ENCODE results near the gene TRPM7.

GRCh38 chr15:50593761-50594160, 92.8 kb downstream of the TRPM7 start:
- no peak for TF ChIP-seq CTCF (IDR thresholded peaks at IDR 0.05; ENCODE audit: low read depth, low read length)
- no peak for TF ChIP-seq POLR2A (IDR thresholded peaks at IDR 0.05; ENCODE audit: extremely low read depth, insufficient read length)
- TF ChIP-seq MAX (IDR thresholded peaks at IDR 0.05; ENCODE audit: low read depth, low read length) = no peak
